ENCODE results near the gene ZBTB7A.

ZBTB7A gene

DNA sequence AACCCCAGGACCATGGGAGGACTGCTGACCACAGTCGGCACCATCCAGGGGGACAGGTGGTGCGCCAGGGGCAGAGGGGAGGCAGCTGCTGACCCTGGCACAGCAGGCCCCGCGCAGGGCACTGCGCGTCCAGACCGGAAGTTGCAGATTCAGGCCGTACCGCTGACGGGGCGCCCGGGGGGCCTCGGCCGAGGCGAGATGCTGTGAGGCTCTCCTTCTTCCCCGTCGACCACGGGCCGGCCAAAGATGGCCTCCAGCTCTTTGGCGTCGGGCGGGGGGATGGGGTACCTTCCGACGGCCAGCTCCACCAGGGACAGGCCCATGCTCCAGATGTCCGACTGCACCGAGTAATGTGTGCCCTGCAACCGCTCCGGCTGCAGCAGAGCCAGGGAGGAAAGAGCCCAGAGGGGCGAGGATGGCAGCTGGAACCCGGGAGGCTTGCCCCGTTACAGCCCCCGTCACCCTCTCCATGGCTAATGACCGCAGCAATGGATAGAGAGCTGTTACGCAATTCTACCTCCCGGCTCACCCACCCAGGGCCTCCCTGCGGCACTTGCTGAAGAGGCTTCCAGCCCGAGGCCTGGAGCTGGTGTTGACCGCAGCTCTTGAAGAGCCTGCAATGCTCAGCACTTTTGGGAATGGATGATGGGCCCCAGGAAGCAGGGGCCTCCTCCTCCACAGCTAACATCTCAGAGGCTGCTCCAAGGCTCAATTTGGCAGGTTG is 32.5 kb upstream of the ZBTB7A start:
- DNase-seq (ENCODE audit: insufficient read length, low spot score) = no peak
- no peak for FAIRE-seq
- TF ChIP-seq, protein P1, sequence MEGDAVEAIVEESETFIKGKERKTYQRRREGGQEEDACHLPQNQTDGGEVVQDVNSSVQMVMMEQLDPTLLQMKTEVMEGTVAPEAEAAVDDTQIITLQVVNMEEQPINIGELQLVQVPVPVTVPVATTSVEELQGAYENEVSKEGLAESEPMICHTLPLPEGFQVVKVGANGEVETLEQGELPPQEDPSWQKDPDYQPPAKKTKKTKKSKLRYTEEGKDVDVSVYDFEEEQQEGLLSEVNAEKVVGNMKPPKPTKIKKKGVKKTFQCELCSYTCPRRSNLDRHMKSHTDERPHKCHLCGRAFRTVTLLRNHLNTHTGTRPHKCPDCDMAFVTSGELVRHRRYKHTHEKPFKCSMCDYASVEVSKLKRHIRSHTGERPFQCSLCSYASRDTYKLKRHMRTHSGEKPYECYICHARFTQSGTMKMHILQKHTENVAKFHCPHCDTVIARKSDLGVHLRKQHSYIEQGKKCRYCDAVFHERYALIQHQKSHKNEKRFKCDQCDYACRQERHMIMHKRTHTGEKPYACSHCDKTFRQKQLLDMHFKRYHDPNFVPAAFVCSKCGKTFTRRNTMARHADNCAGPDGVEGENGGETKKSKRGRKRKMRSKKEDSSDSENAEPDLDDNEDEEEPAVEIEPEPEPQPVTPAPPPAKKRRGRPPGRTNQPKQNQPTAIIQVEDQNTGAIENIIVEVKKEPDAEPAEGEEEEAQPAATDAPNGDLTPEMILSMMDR (IDR thresholded peaks at IDR 0.05; ENCODE audit: insufficient read depth, missing control alignments) = no peak

GRCh38 chr19:4098493-4098892 is 31.8 kb upstream of the ZBTB7A start:
- TF ChIP-seq, protein P1 (IDR thresholded peaks at IDR 0.05; ENCODE audit: insufficient read depth, missing control alignments) = no peak
- DNase-seq (ENCODE audit: insufficient read length, low spot score) (no peak), FAIRE-seq (no peak)

GRCh38 chr19:4097501-4097900 is 30.8 kb upstream of the ZBTB7A start:
- TF ChIP-seq, protein P1 (IDR thresholded peaks at IDR 0.05; ENCODE audit: insufficient read depth, missing control alignments) = no peak
- FAIRE-seq (no peak), DNase-seq (ENCODE audit: insufficient read length, low spot score) (no peak)

GRCh38 chr19:4096049-4096892 is 29.6 kb upstream of the ZBTB7A start:
- FAIRE-seq = no peak
- no peak for DNase-seq (ENCODE audit: insufficient read length, low spot score)
- TF ChIP-seq, protein P1 (IDR thresholded peaks at IDR 0.05; ENCODE audit: insufficient read depth, missing control alignments) = no peak

DNA sequence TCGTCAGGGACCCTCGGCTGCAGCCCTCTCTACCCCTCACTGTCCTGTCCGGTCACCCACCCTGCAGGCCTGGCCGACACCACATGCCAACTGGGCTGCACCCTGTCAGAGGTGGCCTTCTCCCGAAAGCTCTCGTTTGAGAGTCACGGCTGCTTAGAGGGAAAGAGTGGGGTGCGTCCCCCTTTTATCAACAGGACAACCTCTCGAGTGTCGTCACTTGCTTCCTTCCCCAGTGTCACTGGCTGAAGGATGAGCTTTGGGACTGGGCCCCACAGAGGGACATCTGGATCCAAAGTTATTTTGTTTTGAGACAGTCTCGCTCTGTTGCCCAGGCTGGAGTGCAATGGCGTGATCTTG is 28.8 kb upstream of the ZBTB7A start:
- TF ChIP-seq, protein P1 (IDR thresholded peaks at IDR 0.05; ENCODE audit: insufficient read depth, missing control alignments) = no peak
- DNase-seq (ENCODE audit: insufficient read length, low spot score) = no peak
- FAIRE-seq = no peak

- FAIRE-seq (no peak), DNase-seq (ENCODE audit: insufficient read length, low spot score) (no peak)
- TF ChIP-seq, protein P1 (IDR thresholded peaks at IDR 0.05; ENCODE audit: insufficient read depth, missing control alignments) = no peak
Observed at GRCh38 chr19:4094761-4095487, 28.2 kb upstream of the ZBTB7A start.
